NCI-H2196 (cell line): Measurements from ENCODE around the gene NCOA1.

Experiments used
- DNase-seq: peaks from one replicate; lab custom pipeline; 2025; ENCODE audit not compliant: unreplicated experiment; lab: John Stamatoyannopoulos, UW

Gene NCOA1

GRCh38 chr2:24731040-24731439 lies 240.0 kb downstream of the NCOA1 start:
- DNase-seq, result no peak

GRCh38 chr2:24731923-24732322 lies 240.9 kb downstream of the NCOA1 start:
- no peak for DNase-seq

DNA sequence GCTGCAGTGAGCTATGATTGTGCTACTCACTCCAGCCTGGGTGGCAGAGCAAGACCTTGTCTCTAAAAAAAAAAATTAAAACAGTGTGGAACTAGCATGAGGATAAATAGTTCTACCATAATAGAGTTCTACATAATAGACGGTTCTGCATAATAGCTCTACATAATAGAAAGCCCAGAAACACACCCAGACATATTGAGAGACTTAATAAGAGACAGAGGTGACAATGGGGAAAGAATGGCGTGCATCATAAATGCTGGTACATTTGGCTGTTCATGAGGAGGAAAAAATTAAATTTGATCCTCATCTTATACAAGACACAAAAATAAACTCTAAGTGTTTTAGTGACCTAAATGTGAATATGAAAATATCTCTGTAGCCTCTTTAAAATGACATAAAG lies 243.7 kb downstream of the NCOA1 start:
- no peak for DNase-seq

GRCh38 chr2:24739354-24740025 lies 248.4 kb downstream of the NCOA1 start:
- DNase-seq, result no peak

DNA sequence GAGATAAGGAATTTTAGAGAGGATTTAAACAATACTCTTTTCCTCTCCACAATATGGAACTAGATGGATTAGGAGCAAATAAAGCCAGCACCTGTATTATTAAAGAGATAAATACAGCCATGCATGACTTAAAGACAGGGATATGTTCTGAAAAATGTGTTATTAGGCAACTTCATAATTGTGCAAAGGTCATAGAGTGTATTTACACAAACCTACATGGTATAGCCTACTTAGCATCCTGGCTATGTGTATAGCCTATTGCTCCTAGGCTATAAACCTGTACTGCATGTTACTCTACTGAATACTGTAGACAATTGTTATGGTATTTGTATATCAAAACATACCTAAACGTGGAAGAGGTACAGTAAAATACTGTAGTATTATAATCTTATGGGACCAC lies 249.1 kb downstream of the NCOA1 start:
- DNase-seq, result no peak

GRCh38 chr2:24742730-24743129 lies 251.7 kb downstream of the NCOA1 start:
- DNase-seq, result no peak

DNA sequence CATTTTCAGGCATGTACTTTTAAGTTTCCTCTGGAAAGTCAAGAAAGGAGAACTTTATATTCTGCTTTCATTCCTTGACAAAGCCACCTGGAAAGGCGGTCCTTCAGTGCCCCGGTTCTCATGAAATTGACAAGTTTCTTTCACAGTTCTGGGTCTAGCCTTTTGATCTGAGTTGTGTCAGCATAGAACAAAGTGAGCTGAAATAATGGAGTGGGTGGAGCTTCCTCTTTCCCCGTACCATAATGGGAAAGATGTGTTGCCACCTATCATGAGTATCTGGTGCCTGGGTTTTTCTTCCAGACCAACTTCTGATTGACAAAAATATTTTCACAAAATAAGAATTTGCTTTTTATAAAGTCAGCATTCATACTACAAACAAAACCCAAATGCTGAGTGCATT lies 252.9 kb downstream of the NCOA1 start:
- DNase-seq, result no peak

- DNase-seq, result no peak
Observed at GRCh38 chr2:24744356-24744755, 253.3 kb downstream of the NCOA1 start.

- DNase-seq, result no peak
Observed at GRCh38 chr2:24745825-24746224, 254.8 kb downstream of the NCOA1 start.

DNA sequence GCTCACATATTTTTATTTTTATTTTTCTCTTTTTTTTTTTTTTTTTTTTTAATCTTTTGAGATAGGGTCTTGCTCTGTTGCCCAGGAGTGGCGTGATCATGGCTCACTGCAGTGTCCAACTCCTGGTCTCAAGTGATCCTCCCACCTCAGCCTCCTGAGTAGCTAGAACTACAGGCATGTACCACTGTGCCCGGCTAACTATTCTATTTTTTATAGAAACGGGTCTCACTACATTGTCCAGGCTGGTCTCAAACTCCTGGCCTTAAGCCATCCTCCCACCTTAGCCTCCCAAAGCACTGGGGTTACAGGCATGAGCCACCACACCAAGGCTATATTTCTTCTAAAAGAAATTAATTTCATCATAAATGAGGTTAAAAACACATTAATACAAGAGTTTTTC lies 256.2 kb downstream of the NCOA1 start:
- no peak for DNase-seq

DNA sequence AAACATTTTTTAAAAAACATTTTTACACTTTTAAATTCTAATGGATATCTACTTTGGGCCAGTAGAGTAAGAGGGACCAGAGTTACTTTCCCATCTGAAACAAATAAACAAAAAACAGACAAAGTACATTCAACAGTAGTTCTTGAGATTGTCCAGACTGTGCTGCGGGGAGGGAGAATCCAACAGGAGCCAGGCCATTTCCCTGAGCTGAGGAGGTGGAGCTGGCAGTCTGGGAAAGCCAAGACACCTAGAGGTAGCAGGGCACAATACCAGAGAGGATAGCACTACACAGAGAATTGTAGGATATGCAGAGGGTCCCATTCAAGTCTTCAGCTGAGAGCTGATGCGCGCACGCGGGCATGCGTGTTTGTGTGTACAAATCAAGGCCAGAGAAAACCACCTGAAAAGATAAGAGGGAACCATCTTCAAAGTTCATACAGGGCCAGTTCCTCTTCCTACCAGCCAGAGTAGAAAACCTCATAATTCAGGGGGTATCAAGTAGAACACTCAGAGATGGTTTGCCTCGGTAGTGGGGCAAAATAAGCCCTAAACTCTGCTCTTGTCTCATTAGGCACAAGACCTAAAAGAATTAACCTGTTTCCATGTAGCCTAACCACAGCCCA lies 258.1 kb downstream of the NCOA1 start:
- DNase-seq, result no peak

DNA sequence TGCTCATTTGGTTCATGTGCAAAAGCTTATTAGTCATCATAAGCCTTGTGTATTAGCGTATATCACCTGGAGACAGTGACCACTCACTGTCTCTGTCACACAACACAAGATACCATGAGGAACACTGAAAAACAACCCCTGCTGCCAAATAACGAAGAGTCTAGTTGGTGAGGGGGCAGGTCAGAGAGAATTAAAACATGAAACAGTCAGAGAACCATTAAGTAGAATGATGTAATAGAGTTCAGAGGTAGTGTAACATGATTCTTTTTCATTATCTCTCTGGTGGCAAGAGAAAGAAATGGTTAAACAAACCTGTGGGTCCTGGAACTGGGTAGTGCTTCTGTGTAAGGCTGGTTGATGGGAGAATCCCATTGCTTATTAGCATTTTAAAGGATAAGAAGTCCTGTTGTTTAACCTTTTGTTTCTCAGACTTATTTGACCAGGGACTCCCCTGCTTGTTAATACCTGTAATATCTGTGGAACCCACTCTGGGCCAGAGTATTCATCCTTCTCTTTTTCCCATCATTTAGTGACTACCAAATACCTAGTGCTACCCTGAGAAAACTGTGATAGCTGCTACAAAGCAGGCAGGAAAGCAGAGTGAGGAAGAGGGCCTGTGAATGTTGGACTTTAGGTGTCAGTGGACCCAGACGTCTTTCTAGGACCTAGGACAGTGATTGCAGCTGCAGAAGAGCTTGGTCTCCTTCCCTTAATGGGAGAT lies 264.1 kb downstream of the NCOA1 start:
- no peak for DNase-seq

- DNase-seq, result no peak
Observed at GRCh38 chr2:24756789-24757188, 265.7 kb downstream of the NCOA1 start.

DNA sequence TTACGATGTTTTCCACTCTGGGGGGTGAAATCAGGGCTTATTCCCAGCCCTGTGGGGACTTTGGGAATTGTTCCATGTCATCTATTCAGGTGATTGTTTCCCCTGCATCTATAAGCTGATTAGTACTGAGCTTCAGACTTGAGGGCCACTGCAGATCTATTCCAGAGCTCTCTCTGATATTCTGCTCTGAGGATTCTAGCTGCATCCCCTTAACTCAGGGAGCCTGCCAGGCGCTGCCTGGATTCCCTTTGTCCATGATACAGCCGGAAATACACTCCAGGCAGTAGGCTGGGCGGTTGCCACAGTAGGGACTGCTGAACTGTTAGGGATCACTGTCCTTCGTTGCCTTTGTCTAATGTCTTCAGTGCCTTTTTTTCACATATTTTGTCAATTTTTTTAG lies 270.8 kb downstream of the NCOA1 start:
- DNase-seq, result no peak

GRCh38 chr2:24762518-24762917 lies 271.5 kb downstream of the NCOA1 start:
- DNase-seq, result no peak

- no peak for DNase-seq
Observed at GRCh38 chr2:24763843-24764242, 272.8 kb downstream of the NCOA1 start.

- no peak for DNase-seq
Observed at GRCh38 chr2:24766609-24767008, 275.6 kb downstream of the NCOA1 start.

- DNase-seq, result no peak
Observed at GRCh38 chr2:24768013-24768412, 277.0 kb downstream of the NCOA1 start.

DNA sequence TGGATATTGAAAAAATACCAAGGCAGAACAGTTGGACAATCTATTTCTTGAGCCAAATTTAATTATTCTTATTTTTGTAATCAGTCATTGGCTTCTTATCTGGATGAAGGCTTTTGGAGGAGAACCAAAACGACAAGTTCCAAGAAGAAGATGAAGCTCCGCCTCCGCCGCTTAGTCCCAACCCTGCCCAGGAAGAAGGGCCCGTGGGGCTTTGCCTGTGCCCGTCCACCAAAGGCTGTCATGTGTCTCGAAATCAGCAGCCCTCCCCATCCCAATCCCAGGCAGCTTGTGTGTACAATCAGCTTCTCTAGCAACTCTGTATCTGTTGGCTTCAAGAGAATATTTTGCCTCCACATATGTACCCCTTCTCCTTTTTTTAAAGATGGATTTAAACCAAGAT lies 277.5 kb downstream of the NCOA1 start:
- DNase-seq, result no peak

DNA sequence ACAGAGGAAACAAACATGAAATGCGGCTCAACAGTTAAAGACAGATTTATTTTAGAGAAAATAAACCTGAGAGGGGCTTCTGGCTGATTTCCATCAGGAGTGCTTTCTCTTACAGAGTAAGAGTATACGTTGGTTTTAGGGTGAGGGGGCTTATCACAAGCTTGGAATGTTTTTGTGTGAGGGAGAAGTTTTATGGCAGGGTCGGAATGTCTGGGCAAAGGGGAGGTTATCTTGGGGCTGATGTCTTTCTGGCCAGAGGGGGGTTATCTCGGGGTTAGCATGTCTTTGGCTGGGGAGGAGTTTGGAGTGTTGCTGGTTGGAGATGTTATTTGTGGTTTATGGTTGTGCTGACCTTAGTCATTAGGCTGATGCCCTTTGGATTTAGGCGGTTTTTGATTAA lies 280.0 kb downstream of the NCOA1 start:
- no peak for DNase-seq

GRCh38 chr2:24771764-24772586 lies 280.9 kb downstream of the NCOA1 start:
- no peak for DNase-seq

DNA sequence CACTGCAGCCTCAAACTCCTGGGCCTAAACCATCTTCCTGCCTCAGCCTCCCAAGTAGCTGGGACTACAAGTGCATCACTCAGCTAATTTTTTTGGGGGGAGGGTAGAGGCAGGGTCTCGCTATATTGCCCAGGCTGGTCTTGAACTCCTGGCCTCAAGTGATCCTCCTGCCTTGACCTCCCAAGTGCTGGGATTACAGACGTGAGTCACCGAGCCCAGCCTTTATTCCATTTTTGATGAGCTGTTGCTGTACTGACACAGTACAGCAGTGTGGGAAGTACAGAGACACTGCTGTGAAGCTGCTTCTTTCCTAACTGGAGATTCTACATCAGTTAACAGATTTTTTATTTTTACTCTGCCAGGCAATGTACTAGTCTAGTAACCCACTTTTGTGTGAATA lies 283.3 kb downstream of the NCOA1 start:
- no peak for DNase-seq
